Right lobe of liver (tissue), 6 donors: ENCODE results near the gene GPRC5A. TPM values are rescaled to one million over a fixed set of nuclear protein-coding genes. Genes with fewer than 3 reads are reported as not detected.

Experiments
- ATAC-seq, 4 donors: fragments of 200-7000 bp; cut with Tn5 transposase; one replicate each; pipeline ENCODE4 v1.9.1; 2020; ENCODE audit warnings: mild to moderate bottlenecking in 4 of 4, moderate library complexity in 4 of 4
- DNase-seq, 3 donors: peaks; one replicate each; pipeline ENCODE4 v3.0.0-alpha.2; 2020
- H3K27ac ChIP-seq, 3 donors: fragments of 200-600 bp; one replicate each; pipeline ENCODE4 v1.8.0; 2022
- H3K27me3 ChIP-seq, 2 donors: fragments of 200-600 bp; one replicate each; pipeline ENCODE4 v1.8.0; 2022
- H3K36me3 ChIP-seq, 4 donors: fragments of 200-600 bp; sonication (generic) in 1 of 4; one replicate each; pipeline versions ENCODE4 v1.5.1 to v1.8.0; 2017 to 2022; ENCODE audit warnings: control low read depth in 1 of 4
- H3K4me1 ChIP-seq, 4 donors: fragments of 200-600 bp; sonication (generic) in 1 of 4; one replicate each; pipeline versions ENCODE4 v1.5.1 to v1.8.0; 2017 to 2022; ENCODE audit warnings: control low read depth in 1 of 4
- H3K4me3 ChIP-seq, 3 donors: fragments of 200-600 bp; one replicate each; pipeline ENCODE4 v1.8.0; 2022
- H3K9me3 ChIP-seq, 4 donors: fragments of 200-600 bp; sonication (generic) in 1 of 4; one replicate each; pipeline versions ENCODE4 v1.5.1 to v1.8.0; 2017 to 2022; ENCODE audit warnings: control low read depth in 1 of 4
- CTCF ChIP-seq, 4 donors: fragments of 200-600 bp in 3 of 4; fragments of 450-650 bp in 1 of 4; IDR thresholded peaks; one replicate each; pipeline versions ENCODE4 v1.5.1 to v1.8.0; 2016 to 2022; ENCODE audit warnings: antibody characterized with exemption in 4 of 4, mild to moderate bottlenecking in 2 of 4
- POLR2A ChIP-seq: fragments of 450-650 bp; IDR thresholded peaks from one replicate; pipeline ENCODE4 v1.6.1; 2017; ENCODE audit warnings: antibody characterized with exemption, mild to moderate bottlenecking
- WGBS: methylation state at CpG from one replicate; pipeline ENCODE4 v1.1.6; 2018; ENCODE audit warnings: low coverage, low lambda C conversion rate; ENCODE audit not compliant: insufficient coverage; ENCODE audit errors: missing lambda C conversion rate; 5-methylcytosine and 5-hydroxymethylcytosine counted together
- intact Hi-C, 2 donors: fragments of 100-400 bp; cut with DNase I; formaldehyde crosslinking; loops; one replicate each; pipeline versions ENCODE4 v1.11.2 to v1.14.1; 2022
- total RNA-seq, 6 experiments: library from RNA; depleted of rRNA in 2 of 6; stranded (reverse); fragments of >200 nt in 2 of 6; fragmentation: NEBNext Ultra II Directional in 3 of 6; extraction: Animal tissue kit (Norgen Biotek cat#: 25700) in 3 of 6; gene quantifications; one replicate each; pipeline versions ENCODE4 v1.1.0 to v1.2.4, GENCODE V29; 2016 to 2023
- donor health status: DM: no; HTN: yes; CAD: no.
- donor health status: DM: no; HTN: no; CAD: no.
- donor health status: DM: no; HTN: no; CAD: no.
- donor health status: DM: no; HTN: yes; CAD: no.
- donor health status: DM: no; HTN: yes; CAD: no.

Gene GPRC5A
- total RNA-seq, 6 experiments from 2014 or later: 0.35 to 0.80 (median 0.44) TPM

GRCh38 chr12:12941450-12942350 is 50.3 kb downstream of the GPRC5A start:
- no peak overlapping the region for H3K4me3 ChIP-seq
- TF ChIP-seq CTCF (IDR thresholded peaks at IDR 0.05) (no peak), POLR2A (no peak)
- no peaks in the 10 kb centered on the region for H3K9me3 ChIP-seq
- no peaks in the 10 kb centered on the region for H3K36me3 ChIP-seq
- H3K27ac ChIP-seq: no peak overlapping the region
- no peaks in the 10 kb centered on the region for H3K27me3 ChIP-seq
- 84% methylated on average over 7 of the region's 10 CpGs for WGBS
- DNase-seq (no peak), ATAC-seq (no peak)
- intact Hi-C loops: no loop called here
- no peaks in the 10 kb centered on the region for H3K4me1 ChIP-seq

- Histone ChIP-seq H3K27me3 (no peaks in the 10 kb centered on the region), H3K36me3 (no peaks in the 10 kb centered on the region), H3K4me3 (no peak overlapping the region), H3K9me3 (no peaks in the 10 kb centered on the region), H3K27ac (no peak overlapping the region), H3K4me1 (peaks cover 0 to 17% (median 0%) of the 10 kb centered on the region in 4 donors)
- WGBS: 79% methylated on average over 8 of the region's 8 CpGs
- ATAC-seq (no peak), DNase-seq (no peak)
- intact Hi-C loops: no loop called here
- TF ChIP-seq CTCF (IDR thresholded peaks at IDR 0.05): no peak
- no peak for TF ChIP-seq POLR2A
These were observed 52.4 kb downstream of the GPRC5A start for GRCh38 chr12:12943586-12944260.

- H3K9me3 ChIP-seq: no peaks in the 10 kb centered on the region
- ATAC-seq (no peak), DNase-seq (no peak)
- no peaks in the 10 kb centered on the region for H3K27me3 ChIP-seq
- no peak overlapping the region for H3K4me3 ChIP-seq
- H3K36me3 ChIP-seq: no peaks in the 10 kb centered on the region
- H3K27ac ChIP-seq: no peak overlapping the region
- intact Hi-C loops: no loop called here
- TF ChIP-seq POLR2A: no peak
- TF ChIP-seq CTCF (IDR thresholded peaks at IDR 0.05): no peak
- H3K4me1 ChIP-seq: peaks cover 0 to 17% (median 0%) of the 10 kb centered on the region in 4 donors
These were observed 54.2 kb downstream of the GPRC5A start for GRCh38 chr12:12945591-12945990.

GRCh38 chr12:12946686-12947355 is 55.5 kb downstream of the GPRC5A start:
- intact Hi-C loops: no loop called here
- Histone ChIP-seq H3K4me1 (peaks cover 0 to 17% (median 0%) of the 10 kb centered on the region in 4 donors), H3K9me3 (no peaks in the 10 kb centered on the region), H3K4me3 (no peak overlapping the region), H3K36me3 (no peaks in the 10 kb centered on the region), H3K27me3 (no peaks in the 10 kb centered on the region), H3K27ac (no peak overlapping the region)
- peak in 1 of 4 donors; percentile 34 for ATAC-seq
- DNase-seq: no peak
- TF ChIP-seq CTCF (IDR thresholded peaks at IDR 0.05): no peak
- TF ChIP-seq POLR2A: no peak
- 65% methylated on average over 6 of the region's 7 CpGs for WGBS
